GM18507 (cell line): ENCODE data around the gene DYSF.

Source experiments
- DNase-seq: peaks from one replicate; pipeline ENCODE4 v3.0.0; 2011; ENCODE audit warnings: low read depth; ENCODE audit not compliant: insufficient read length; ENCODE audit errors: extremely low spot score
- FAIRE-seq: peaks from 2 replicates; lab custom pipeline; 2011; peaks lifted over from hg19 to GRCh38; lab: Jason Lieb, UNC

Gene DYSF

GRCh38 chr2:71494523-71495155 lies 41.3 kb downstream of the DYSF start:
- no peak for DNase-seq
- FAIRE-seq = no peak

GRCh38 chr2:71496156-71496770 lies 42.9 kb downstream of the DYSF start:
- DNase-seq = no peak
- no peak for FAIRE-seq

- FAIRE-seq = no peak
- DNase-seq = no peak
These were observed 44.9 kb downstream of the DYSF start for GRCh38 chr2:71498261-71498701.

- FAIRE-seq (no peak), DNase-seq (no peak)
These were observed 46.3 kb downstream of the DYSF start for GRCh38 chr2:71499691-71500090.

GRCh38 chr2:71500426-71501079 lies 47.2 kb downstream of the DYSF start:
- DNase-seq = no peak
- no peak for FAIRE-seq

DNA sequence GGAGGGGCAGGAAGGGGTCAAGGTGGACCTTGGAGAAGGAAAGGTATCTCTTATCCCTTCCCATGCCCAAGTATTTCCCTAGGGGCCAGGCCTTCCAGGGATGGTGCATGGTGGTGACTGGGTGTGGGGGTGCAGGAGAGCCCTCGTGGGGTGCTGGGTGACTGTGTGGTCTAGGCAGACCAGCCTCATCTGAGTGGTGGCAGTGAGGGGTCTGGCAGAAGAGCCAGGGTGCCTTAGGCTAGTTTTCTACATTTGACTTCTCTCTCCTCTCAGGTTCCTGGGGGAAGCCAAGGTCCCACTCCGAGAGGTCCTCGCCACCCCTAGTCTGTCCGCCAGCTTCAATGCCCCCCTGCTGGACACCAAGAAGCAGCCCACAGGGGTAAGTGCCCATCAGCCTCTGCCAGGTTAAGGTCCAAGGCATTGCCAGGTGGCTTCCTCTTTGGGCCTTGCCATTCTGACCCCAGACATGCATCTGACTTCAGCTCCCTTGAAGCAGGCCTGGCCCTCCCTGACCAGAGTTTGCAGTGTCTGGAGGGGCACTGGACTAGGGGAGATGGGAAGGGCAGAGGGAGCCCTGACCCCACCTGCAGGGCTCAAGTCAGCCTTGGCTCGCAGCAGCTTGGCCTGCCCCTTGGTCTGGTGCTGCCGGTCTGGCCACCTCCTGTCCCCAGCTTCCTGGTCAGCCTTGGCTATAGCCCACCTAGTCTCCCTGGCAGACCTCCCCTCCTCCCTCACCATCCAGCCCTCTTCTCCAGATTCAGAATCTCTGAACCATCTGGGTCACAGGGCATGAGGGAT lies 49.8 kb downstream of the DYSF start:
- DNase-seq (no peak), FAIRE-seq (no peak)

GRCh38 chr2:71503837-71504236 lies 50.5 kb downstream of the DYSF start:
- FAIRE-seq = no peak
- DNase-seq = no peak

DNA sequence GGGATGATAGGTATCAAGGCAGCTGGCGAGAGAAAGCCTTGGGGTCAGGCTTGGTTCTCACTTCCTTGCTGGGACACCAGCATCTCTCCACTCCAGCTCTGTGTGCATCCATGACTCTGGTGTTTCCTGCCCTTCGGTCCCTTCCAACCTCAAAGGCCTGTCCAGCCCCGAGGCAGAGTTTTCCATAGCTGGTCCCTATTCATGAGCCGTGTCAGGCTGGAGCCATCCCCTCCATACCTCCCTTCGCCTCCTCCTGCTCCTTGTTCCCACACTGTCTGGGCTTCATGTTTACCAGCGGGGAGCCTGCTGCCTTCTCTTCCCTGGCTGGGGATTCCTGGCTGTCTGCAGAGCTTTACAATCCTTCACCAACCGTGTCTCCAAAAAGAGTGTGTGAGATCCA lies 51.2 kb downstream of the DYSF start:
- FAIRE-seq = no peak
- no peak for DNase-seq

- DNase-seq = no peak
- no peak for FAIRE-seq
These were observed 51.9 kb downstream of the DYSF start for GRCh38 chr2:71505086-71505769.

DNA sequence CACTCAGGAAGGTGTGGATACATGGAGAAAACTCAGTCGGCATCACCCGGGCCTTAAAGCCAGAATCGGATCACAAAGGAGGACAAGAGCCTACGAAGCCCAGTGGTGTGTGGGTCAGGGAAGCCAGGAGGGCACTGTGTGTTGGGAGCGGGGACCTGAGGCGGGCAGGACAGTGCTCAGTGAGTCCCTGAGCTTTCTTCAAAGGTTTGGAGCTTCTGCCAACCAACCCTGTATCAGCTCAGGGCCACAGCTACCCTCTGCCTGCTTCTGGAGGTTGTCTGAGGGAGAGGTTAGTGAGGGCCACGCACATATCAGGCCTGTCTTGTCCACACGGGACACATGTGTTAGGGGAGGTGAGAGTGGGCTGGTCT lies 52.4 kb downstream of the DYSF start:
- no peak for FAIRE-seq
- no peak for DNase-seq

DNA sequence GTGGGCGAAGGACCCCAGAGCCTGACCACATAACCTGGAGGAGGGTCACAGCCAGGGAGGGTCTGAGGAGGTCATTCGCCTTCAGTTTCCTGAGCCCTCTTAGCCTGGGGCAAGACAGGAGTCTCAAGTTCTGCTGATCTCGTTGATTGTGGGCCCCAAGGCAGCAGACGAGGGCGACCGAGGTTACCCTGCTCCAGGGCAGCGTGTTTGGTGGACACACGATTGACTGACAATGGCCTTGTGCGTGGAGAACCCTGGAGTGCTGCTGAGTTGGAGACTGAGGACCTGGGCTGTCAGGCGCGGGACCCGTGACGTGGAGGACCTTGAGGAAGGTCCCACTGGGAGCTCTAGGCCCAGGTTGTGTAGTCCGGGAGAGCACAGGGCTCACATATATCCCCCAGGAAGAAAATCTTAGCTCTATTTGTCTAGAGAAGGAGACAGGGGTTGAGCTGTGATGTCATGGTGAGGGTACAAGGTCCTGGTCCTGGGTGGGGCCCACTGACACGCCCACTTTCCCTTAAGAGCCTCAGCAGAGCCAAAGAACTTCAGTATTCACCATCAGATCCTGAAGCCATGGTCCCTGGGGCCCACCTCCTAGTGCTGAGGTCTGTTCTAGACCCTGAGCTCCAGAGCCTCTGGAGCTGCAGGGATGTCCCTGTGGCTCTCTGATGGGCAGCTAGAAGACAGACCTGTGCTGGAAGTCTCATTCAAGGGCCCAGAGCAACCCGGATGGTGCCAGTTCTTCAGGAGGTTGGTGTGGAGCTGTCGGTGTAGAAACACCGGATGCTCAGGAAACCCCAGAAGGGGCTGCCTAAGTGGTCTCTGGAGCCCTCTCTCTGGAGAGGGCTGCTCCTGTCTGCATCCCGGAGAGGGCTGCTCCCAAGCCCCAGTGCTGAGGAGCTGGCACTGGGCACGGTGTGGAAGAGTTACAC lies 53.1 kb downstream of the DYSF start:
- DNase-seq (no peak), FAIRE-seq (no peak)

DNA sequence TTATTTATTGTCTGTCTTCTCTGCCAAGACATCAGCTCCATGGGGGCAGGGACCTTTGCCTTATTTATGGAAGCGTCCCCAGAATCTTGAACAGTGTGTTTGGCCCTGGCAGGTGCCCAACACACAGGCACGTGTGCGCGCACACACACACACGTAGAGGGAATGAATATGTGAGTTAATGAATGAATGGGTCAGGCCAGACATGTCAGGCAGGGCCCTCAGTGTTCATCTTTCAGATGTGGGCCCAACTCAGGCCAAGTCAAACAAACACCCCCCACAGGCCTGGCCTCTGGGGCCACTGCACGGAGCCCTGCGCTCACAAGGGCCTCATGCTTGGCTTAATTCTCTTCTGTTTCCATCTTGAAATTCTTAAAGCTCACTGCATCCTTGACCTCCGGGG lies 54.1 kb downstream of the DYSF start:
- FAIRE-seq (no peak), DNase-seq (no peak)

- FAIRE-seq (peak; percentile 65), DNase-seq (peak; percentile 64)
These were observed 56.9 kb downstream of the DYSF start for GRCh38 chr2:71510196-71510807.

DNA sequence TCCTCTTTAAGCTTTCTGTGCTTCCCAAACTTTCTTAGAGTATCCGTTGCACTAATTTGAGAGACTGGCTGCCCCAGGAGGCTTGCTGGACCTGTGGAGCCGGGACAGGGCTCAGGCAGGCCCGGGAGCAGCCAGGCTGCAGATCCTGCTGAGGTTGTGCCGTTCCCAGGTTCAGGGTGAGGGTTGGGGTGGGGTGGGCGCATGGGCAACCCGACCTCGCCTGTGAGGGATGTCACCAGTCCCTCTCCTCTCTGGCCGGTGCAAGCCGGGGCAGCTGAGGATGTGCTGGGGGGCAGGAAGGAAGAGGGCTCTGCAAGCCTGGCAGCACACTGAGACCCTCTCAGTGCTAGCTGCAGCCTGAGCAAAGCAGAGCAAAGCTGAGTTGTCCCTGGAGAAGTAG lies 57.6 kb downstream of the DYSF start:
- FAIRE-seq = no peak

DNA sequence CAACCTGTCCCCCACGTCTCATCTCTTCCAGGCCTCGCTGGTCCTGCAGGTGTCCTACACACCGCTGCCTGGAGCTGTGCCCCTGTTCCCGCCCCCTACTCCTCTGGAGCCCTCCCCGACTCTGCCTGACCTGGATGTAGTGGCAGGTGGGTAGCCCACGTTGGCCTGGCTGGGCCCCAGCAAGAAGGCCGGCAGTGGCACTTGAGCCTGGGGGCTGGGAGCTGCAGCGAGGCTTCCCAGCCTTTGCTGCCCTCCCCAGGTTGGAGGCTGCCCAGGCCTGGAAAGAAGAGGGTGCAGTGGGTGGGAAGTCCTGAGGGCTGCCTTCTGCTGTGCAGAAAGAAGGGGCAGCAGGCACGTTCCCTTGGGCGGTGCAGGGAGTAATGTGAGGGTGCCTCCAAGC lies 58.4 kb downstream of the DYSF start:
- no peak for FAIRE-seq
- DNase-seq = no peak

More for the DNA sequence above, 57.6 kb downstream of the DYSF start:
- no peak for DNase-seq

GRCh38 chr2:71512386-71512785 lies 59.0 kb downstream of the DYSF start:
- no peak for DNase-seq

DNA sequence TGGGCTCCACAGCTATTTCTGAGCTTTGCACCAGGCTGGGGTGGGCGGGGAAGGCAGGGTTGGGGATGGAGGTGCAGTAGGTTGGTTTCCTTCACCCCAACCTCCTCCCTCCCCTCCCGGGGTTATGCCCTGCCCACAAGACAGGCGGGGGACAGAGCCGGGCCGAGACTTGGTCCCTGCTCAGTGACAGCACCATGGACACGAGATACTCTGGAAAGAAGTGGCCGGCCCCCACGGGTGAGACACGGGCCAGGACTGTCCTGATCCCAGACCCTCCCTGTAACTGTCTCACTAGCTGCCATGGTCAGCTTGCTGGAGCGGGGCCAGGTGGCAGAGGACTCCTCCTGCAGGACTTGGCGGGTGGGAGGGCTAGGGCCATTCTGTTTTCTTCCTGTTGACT lies 59.7 kb downstream of the DYSF start:
- DNase-seq = no peak
- no peak for FAIRE-seq

More at GRCh38 chr2:71512386-71512785, 59.0 kb downstream of the DYSF start:
- no peak for FAIRE-seq

DNA sequence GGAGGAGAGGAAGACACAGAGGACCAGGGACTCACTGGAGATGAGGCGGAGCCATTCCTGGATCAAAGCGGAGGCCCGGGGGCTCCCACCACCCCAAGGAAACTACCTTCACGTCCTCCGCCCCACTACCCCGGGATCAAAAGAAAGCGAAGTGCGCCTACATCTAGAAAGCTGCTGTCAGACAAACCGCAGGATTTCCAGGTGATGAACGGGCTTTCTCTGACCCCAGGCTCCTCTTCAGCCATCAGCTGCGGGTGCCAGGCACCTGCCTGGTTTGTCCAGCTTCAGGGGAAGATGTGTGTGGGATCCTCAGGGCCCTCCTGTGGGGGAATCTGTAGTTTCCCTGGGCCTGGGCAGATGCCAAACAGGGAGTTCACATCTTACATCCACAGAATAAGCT lies 60.4 kb downstream of the DYSF start:
- no peak for DNase-seq
- no peak for FAIRE-seq
